Measurements from ENCODE around the gene MYH14.

Gene MYH14

DNA sequence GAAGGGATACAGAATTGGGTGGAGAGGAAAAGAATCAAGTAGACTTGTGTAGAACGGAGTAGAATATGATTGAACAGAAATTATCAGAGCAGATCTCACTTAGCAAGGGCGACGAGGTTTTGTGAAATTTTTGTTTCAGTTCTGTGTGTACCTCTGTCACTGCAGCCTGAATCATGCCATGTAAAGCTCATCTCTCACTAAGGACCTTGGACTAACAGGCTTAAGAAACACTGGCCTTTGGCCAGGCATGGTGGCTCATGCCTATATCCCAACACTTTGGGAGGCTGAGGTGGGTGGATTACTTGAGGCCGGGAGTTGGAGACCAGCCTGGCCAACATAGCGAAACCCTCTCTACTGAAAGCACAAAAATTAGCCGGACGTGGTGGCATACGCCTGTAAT lies 62.6 kb downstream of the MYH14 start:
- DNase-seq = no peak

DNA sequence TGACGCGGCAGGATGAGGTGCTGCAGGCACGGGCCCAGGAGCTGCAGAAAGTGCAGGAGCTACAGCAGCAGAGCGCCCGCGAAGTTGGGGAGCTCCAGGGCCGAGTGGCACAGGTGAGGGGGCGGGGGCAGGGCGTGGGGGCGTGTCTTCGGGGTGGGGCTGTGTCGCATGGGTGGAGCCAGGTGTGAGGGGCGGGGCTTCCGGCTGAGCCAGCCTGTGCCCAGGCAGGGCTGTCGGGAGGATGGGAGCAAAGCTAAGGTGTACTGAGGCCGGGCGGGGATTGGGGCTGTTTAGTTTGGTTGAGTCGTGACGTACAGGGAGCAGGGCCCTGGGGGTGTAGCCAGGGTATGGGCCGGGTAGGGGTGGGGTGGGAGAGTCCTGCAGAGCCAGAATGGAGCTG lies 63.5 kb downstream of the MYH14 start:
- no peak for DNase-seq

DNA sequence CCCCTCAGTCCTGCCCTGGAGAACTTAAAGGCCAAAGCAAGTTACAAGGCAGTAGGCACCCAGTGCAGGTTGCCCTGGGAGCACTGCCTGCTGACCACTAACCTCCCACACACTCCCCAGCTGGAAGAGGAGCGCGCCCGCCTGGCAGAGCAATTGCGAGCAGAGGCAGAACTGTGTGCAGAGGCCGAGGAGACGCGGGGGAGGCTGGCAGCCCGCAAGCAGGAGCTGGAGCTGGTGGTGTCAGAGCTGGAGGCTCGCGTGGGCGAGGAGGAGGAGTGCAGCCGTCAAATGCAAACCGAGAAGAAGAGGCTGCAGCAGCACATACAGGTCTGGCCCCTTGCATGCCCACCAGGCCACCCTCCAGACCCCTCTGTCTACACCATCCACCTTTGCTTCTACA lies 64.6 kb downstream of the MYH14 start:
- no peak for DNase-seq

DNA sequence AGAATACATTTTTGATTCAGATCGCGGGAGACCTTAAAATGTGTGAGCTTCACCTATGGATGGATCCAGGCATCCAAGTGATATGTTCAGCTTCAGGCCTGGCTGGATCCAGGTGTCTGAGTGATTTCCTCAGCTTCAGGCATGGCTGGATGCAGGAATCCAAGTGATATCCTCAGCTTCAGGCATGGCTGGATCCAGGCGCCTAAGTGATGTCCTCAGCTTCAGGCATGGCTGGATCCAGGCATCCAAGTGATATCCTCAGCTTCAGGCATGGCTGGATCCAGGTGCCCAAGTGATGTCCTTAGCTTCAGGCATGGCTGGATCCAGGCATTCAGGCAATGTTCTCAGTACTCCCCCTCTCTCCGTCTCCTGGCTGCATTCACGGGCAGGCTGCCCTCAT lies 65.1 kb downstream of the MYH14 start:
- no peak for DNase-seq

DNA sequence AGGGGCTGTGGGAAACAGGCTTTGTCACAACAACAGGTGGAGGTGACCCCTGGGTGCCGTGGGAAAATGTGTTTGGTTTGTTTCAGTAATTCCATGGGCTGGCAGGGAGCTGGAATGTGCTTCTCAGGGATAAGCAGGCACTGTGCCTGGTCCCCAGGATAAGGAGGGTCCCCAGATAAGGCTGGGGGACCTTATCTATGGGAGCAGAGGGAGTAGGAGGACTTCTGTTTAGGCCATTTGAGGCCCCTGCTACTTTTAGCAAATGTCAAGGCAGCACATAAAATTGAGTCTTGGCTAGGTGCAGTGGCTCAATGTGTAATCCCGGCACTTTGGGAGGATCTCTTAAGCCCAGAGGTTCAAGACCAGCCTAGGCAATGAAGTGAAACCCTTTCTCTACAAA lies 66.2 kb downstream of the MYH14 start:
- no peak for DNase-seq

DNA sequence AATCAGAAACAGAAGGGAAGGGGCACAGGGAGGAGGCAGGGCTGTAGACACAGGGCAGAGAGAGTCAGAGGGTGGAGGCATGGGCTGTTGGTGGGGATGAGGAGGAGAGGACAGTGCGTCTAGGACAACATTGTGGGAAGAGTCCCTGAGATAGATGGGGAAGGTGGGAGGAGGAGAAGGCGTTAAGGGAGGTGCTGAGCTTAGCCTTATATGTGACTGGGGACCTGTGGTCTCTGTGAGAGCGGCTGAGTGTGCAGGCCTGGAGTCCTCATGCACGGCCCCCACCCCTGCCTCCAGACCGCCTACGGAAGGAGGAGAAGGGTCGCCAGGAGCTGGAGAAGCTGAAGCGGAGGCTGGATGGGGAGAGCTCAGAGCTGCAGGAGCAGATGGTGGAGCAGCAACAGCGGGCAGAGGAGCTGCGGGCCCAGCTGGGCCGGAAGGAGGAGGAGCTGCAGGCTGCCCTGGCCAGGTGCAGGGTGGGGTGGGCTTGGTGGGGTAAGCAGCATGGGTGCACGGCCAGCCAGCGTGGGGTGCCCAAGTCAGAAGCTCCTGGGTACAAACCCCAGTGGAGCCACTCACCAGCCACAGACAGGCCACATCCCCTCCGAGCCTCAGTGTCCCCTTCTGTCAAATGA lies 69.0 kb downstream of the MYH14 start:
- DNase-seq = no peak

DNA sequence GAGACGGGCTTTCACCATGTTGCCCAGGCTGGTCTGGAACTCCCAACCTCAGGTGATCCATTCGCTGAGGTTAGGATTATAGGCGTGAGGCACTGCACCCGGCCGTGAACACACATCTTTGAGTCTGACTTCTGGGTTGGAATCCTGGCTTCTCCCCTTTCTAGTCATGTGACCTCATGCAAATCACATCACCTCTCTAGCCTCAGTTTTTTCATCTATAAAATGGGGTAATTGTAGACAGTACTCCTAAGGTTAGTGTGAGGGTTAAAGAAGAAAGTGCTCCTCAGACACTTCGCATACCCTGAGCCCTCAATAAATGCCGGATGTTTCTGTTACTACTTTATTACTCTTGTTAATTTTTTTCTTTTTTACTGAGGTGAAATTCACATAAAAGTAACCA lies 70.4 kb downstream of the MYH14 start:
- DNase-seq = no peak

DNA sequence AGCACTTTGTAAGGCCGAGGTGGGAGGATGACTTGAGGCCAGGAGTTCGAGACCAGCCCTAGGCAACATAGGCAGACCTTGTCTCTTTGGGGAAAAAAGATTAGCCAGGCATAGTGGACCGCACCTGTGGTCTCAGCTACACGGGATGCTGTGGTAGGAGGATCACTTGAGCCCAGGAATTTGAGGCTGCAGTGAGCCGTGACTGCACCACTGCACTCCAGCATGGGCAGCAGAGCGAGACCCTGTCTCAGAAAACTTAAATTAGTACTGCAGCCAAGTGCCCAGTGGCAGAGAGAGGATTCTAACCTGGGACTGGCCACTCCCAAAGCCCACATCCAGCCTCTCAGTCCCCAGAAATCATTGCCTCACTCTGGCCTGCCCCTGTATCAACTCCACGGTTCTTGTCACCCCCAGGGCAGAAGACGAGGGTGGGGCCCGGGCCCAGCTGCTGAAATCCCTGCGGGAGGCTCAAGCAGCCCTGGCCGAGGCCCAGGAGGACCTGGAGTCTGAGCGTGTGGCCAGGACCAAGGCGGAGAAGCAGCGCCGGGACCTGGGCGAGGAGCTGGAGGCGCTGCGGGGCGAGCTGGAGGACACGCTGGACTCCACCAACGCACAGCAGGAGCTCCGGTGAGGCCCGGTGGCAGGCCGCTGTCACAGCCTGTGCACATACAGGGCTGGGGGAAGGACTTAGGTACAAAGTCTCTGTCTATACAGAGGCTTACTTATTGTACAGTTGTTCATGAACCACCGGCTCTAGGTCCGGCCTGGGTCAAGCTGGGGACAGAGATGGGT lies 72.4 kb downstream of the MYH14 start:
- no peak for DNase-seq

DNA sequence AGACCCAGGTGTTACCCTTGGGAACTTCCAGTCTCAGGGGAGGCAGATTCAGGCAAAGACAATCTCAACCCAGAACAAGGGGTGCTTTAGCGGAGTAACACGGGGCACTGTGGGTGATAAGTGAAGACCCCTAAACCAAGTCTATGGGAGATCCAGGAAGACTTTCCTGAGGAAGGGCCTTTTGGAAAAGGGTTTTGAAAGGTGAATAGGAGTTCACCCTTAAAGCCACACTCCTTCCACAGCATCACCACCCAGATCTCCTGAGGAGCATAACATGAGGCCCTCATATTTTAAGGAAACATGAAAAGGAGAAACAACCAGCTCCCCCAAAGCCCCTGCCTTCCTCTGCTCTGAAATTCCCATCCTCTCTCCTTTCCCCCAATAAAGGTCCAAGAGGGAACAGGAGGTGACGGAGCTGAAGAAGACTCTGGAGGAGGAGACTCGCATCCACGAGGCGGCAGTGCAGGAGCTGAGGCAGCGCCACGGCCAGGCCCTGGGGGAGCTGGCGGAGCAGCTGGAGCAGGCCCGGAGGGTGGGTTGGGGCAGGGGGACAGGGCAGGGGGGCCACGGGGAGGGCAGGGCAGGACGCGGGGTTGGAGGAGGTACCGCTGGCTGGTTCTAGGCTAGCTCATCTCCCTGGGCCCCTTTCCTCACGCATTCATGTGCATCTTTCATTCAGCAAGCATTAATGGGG lies 73.1 kb downstream of the MYH14 start:
- no peak for DNase-seq

DNA sequence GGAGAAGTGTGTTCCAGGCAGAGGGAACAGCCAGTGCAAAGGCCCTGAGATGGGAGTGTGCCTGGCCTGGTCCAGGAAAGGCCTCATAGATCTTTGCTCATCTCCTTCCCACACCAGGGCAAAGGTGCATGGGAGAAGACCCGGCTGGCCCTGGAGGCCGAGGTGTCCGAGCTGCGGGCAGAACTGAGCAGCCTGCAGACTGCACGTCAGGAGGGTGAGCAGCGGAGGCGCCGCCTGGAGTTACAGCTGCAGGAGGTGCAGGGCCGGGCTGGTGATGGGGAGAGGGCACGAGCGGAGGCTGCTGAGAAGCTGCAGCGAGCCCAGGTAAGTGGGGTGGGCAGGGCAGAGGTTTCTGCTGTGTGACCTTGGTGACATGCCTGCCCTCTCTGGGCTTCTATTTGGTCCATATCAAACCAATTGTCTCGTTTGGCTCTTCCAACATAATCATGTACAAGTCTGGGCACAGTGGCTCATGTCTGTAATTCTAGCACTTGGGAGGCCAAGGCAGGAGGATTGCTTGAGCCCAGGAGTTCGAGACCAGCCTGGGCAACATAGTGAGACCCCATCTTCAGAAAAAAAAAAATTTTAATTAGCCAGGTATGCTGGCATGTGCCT lies 74.7 kb downstream of the MYH14 start:
- DNase-seq = no peak

DNA sequence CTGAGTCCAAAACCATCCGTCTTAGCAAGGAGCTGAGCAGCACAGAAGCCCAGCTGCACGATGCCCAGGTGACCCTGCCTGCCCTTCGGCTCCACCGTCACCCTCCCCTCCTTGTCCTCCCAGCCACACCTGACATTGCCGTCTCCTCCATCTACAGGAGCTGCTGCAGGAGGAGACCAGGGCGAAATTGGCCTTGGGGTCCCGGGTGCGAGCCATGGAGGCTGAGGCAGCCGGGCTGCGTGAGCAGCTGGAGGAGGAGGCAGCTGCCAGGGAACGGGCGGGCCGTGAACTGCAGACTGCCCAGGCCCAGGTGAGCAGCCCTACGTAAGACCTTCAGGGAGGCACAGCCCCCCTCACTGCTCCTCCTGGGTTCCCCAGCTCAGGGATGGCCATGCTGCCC lies 76.7 kb downstream of the MYH14 start:
- no peak for DNase-seq

DNA sequence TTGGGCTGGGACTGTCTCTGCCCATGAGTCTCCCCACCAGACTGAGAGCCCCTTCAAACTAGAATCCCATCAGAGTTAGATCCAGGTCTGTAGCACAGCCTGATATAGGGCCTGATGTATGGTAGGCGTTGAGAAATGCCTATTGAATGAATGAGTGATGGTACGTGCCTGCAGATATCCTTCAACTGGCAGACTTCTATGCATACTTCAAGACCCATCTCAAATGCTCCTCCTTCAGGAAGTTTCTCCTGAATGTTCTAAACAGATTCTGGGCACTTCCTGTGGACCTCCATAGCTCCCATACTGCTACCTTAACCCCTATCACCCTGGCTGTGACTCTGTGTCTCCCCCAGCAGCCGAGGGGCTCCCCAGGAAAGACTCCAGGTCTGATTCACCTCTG lies 77.6 kb downstream of the MYH14 start:
- DNase-seq = no peak

DNA sequence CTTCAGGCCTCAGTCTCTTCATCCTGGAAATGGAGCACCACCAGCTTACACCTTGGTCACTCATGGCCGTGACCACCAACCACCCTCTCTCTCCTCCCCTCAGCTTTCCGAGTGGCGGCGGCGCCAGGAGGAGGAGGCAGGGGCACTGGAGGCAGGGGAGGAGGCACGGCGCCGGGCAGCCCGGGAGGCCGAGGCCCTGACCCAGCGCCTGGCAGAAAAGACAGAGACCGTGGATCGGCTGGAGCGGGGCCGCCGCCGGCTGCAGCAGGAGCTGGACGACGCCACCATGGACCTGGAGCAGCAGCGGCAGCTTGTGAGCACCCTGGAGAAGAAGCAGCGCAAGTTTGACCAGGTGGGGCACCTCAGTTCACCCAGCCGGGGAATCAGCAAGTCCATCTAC lies 78.1 kb downstream of the MYH14 start:
- DNase-seq = no peak

DNA sequence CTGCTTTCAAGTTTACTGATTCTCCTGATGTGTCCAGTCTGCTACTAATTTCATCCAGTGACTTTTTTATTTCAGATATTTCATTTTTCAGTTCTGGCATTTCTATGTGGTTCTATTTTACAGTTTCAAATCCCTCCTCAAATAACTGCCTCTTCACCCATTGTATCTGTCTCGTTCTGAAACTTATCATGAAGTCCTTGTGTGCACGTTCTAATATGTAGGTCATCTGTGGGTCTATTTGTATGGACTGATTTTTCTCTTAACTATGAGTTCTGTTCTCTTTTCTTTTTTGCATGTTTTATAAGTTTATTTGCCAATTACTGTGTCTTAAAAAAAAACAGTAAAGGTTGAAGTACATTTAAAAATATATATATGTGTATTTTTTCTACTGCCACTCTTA lies 82.4 kb downstream of the MYH14 start:
- no peak for DNase-seq

DNA sequence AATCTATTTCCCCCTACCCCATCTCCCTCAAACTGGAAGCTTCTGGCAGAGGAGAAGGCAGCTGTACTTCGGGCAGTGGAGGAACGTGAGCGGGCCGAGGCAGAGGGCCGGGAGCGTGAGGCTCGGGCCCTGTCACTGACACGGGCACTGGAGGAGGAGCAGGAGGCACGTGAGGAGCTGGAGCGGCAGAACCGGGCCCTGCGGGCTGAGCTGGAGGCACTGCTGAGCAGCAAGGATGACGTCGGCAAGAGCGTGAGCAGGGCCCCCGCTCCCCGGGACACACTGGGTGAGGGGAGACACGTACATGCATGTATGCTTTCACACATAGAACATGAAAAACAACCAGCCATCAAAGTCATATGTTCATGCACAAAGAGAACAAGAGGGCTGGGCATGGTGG lies 83.0 kb downstream of the MYH14 start:
- DNase-seq = no peak

DNA sequence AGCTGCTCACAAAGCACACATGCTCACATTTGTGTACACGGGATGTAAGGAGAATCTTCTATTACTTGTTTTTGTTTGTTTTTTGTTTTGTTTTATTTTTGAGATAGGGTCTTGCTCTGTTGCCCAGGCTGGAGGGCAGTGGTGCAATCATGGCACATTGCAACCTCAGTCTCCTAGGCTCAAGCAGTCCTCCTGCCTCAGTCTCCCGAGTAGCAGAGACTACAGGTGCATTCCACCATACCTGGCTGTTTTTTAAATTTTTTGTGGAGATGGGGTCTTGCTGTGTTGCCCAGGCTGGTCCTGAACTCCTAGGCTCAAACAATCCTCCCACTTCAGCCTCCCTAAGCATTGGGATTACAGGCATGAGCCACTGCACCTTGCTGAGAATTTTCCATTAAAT lies 83.9 kb downstream of the MYH14 start:
- DNase-seq = no peak

DNA sequence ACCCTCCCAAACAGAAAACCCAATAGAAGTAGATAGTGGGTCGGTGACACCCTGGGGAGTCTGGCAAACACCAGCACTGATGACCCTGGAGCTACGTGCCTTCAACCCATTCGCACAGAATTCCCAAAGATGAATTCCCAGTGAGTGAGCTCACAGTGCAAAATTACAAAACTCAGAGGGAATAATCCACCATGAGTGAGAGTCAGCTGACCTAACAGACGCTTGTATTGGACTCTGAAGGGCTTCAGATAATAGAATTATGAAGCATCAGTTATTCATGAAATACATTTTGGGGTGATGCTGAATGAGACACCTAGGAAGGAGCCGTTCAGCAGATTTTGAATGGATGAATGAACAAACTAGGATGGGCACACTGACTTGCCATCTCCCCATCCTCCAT lies 85.5 kb downstream of the MYH14 start:
- no peak for DNase-seq

DNA sequence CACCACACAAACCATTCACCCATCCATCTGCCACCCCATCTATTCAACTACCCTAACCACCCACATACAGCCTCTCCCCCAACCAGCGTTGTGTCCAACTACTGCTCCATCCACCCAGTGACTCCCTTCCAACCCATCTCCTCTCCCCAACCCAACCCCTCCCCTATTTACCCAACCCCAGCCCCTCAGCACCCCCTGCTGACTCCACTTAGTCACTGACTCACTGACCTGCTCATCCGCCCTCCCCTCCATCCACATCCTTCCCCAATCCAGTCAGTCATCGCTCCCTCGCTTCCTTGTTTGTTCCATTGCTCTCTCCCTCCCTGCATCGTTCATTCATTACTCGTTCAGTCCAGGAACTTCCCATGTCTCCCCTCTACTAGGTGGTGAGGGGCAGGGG lies 86.6 kb downstream of the MYH14 start:
- no peak for DNase-seq

DNA sequence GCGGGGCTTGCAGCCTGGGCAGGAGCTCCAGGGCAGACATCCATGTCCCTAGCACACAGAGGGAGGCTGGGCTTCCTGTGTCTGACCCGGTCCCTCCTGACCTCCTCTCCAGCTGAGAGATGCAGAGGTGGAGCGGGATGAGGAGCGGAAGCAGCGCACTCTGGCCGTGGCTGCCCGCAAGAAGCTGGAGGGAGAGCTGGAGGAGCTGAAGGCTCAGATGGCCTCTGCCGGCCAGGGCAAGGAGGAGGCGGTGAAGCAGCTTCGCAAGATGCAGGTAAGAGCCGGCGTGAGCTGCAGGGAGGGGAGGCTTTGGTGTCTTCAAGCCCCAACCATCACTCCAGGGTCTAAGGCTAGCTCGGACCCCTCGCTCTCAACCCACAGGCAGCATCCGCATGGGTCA lies 87.4 kb downstream of the MYH14 start:
- no peak for DNase-seq

DNA sequence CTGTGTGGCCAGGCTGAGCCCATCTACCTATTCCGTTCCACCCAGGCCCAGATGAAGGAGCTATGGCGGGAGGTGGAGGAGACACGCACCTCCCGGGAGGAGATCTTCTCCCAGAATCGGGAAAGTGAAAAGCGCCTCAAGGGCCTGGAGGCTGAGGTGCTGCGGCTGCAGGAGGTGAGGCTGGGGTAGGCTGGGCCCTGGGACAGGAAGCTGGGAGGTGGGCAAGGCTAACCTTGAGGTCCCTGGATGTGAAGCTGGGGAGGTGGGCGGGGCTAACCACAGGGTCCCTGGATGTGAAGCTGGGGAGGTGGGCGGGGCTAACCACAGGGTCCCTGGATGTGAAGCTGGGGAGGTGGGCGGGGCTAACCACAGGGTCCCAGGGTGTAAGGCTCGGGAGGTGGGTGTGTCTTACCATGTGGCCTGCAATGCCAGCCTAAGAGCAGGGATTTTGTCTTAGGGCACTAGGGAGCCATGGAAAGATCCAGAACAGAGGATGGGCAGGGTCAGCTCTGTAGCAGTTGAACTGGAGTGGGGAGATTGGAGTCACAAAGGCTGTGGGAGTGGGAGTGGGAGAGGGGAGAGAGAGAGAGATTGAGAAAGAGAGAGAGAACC lies 88.9 kb downstream of the MYH14 start:
- DNase-seq = no peak

DNA sequence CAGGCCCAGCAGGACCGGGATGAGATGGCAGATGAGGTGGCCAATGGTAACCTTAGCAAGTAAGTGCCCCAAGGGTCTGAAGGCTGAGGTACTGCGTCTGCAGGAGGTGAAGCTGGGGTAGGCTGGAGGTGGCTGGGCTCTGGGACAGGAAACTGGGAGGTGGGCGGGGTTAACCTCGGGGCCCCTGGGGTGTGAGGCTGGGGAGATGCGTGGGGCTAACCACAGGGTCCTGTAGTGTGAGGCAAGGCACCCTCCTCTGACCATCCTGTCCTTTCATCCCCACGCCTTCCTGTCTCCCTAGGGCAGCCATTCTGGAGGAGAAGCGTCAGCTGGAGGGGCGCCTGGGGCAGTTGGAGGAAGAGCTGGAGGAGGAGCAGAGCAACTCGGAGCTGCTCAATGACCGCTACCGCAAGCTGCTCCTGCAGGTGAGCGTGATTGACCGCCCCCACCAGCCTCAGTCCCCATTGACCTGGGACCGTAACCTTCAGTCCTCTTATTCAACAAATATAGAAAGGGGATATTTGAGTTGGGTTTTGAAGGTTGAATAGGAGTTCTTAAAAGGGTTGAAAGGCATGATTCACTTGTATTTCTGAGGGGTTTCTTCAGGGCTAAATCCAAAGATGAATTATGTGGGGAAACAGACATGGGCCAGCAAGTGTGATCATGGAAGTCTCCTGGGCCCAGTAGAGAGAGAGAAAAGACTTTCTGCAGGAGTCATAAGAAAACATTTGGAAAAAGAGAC lies 90.0 kb downstream of the MYH14 start:
- no peak for DNase-seq

DNA sequence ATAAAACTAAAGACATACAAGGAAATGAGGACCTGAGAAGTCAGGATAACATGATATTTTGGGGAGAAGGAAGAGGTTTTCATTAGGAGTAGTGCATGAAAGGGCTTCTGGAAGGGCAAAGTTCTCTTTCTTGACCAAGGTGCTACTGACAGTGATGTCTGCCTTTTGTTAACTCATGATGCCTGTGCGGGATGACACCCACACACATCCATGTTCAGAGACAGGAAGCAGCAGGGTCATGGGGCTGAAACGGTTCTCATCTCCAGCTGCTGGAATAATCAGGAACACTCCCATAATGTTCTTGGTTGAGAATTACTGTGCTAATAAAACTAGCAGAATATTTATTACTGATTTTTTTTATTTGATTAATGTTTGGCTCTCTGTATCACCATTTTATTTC lies 96.6 kb downstream of the MYH14 start:
- no peak for DNase-seq
